Lower leg skin (tissue), 3 donors: ENCODE data around the gene CAMK1G.

Experiments used
- POLR2A ChIP-seq, 2 donors: fragments of 450-650 bp; IDR thresholded peaks; one replicate each; pipeline ENCODE4 v1.6.1; 2016 to 2017; ENCODE audit warnings: antibody characterized with exemption in 2 of 2, mild to moderate bottlenecking in 1 of 2, moderate library complexity in 1 of 2
- TF ChIP-seq, protein P1 (sequence below), 3 donors: fragments of 450-650 bp; IDR thresholded peaks; one replicate each; pipeline ENCODE4 v1.5.1; 2016; ENCODE audit warnings: antibody characterized with exemption in 3 of 3, mild to moderate bottlenecking in 3 of 3, moderate library complexity in 2 of 3

DNA sequence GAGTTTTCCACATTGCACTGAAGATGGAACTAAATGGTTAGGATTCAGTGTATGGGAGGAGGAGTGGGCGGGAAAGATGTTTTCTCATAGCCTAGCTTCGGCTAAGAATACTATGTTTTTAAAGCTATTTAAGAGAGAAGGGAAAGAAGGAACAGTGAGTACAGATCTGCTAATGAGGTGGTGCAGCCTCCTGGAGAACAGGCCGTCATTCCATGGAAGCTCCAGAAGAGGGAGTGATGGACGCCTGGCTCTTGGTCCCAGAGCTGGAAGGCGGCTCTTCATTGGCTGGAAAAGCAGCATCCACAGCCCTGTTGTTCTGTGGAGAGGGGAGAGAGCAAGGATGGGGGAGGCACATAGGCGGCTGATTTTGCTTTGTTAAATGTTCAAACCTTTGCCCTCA, 6.9 kb downstream of the CAMK1G start:
- TF ChIP-seq, protein P1, sequence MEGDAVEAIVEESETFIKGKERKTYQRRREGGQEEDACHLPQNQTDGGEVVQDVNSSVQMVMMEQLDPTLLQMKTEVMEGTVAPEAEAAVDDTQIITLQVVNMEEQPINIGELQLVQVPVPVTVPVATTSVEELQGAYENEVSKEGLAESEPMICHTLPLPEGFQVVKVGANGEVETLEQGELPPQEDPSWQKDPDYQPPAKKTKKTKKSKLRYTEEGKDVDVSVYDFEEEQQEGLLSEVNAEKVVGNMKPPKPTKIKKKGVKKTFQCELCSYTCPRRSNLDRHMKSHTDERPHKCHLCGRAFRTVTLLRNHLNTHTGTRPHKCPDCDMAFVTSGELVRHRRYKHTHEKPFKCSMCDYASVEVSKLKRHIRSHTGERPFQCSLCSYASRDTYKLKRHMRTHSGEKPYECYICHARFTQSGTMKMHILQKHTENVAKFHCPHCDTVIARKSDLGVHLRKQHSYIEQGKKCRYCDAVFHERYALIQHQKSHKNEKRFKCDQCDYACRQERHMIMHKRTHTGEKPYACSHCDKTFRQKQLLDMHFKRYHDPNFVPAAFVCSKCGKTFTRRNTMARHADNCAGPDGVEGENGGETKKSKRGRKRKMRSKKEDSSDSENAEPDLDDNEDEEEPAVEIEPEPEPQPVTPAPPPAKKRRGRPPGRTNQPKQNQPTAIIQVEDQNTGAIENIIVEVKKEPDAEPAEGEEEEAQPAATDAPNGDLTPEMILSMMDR (IDR thresholded peaks at IDR 0.05) = no peak
- no peak for TF ChIP-seq POLR2A (IDR thresholded peaks at IDR 0.05)
